Activated CD4-positive, alpha-beta T cell treated with anti-CD3 and anti-CD28 coated beads, Interleukin-2, Interleukin-6, amounts not matched to agents 100 ng/mL and 50 ng/mL, durations not matched to agents 16 hours and 8 hours (primary cell): Measurements from ENCODE around the gene GTF2F2.
A peak's percentile ranks its signal among the peaks of the same experiment; 100 is the strongest.

Experiments used
- DNase-seq: peaks from one replicate; pipeline ENCODE4 v3.0.0-alpha.2; 2020

The GTF2F2 gene

GRCh38 chr13:45132369-45133064 lies 12.2 kb downstream of the GTF2F2 start:
- no peak for DNase-seq

- DNase-seq, result no peak
These were observed 13.2 kb downstream of the GTF2F2 start for GRCh38 chr13:45133396-45134118.

- DNase-seq, result no peak
These were observed 16.6 kb downstream of the GTF2F2 start for GRCh38 chr13:45136741-45137504.

- DNase-seq, result no peak
These were observed 17.2 kb downstream of the GTF2F2 start for GRCh38 chr13:45137526-45137925.

GRCh38 chr13:45138282-45138681 lies 18.0 kb downstream of the GTF2F2 start:
- no peak for DNase-seq

GRCh38 chr13:45141369-45141768 lies 21.1 kb downstream of the GTF2F2 start:
- DNase-seq, result no peak

DNA sequence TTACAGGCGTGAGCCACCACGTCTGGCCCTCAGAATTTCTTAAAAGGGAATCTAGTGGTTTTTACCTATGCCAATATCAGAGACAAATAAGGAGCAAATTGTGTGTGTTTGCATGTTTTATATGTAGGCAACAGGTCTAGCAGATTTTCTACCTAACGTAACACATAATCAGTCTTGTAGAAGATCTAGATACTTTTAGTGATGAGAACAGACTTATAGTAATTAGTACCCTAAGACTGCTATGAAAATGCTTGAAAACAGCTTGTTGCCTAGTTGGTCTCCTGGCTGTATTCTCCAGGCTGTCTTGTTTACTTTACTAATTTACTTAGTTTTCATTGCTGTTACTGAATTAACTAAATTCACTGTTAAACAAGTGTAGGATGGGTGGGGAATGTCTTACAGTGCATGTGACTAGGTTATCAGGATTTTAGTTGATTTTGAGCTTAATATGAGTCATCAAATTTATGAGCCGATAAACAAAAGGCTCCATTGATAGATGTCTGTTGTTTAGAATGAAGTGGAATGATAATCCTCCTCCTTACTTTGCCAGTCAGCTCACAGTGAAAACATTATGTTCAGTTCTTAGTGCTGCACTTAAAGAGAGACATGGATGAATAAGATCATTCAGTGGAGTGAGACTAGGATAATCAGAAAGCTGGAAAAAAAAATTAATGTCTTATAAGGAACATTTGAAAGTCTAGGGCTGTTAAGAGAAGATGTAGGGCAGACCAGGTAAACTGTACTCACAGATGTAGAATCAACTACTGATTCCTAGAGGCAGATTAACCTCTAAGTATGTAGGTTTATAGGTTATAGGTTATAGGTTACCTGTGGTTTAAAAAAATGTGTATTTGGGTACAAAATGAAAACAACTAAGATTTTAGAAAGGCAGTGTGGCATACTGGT lies 22.4 kb downstream of the GTF2F2 start:
- DNase-seq, result no peak

GRCh38 chr13:45143346-45143751 lies 23.0 kb downstream of the GTF2F2 start:
- DNase-seq, result no peak

- DNase-seq, result no peak
These were observed 29.7 kb downstream of the GTF2F2 start for GRCh38 chr13:45149964-45150363.

GRCh38 chr13:45156565-45157361 lies 36.5 kb downstream of the GTF2F2 start:
- no peak for DNase-seq

DNA sequence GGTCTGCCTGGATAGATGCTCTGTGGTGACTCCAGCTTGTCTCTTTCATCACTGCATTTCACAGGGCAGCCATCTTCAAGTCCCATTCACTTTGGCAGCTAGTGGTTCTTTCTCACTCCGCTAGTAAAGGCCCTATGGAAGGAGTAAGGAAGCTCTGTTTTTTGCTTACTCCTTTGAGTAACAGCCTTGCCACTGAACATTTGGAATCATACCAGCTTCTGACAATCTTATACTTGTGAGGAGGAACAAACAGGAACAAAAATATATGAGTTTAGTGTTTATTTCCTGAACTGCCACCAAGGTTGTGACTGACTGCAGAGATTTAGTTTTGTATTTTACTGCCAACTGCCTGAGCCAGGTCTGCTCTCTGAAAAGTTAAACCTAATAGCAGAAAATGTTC lies 41.9 kb downstream of the GTF2F2 start:
- DNase-seq, result no peak

DNA sequence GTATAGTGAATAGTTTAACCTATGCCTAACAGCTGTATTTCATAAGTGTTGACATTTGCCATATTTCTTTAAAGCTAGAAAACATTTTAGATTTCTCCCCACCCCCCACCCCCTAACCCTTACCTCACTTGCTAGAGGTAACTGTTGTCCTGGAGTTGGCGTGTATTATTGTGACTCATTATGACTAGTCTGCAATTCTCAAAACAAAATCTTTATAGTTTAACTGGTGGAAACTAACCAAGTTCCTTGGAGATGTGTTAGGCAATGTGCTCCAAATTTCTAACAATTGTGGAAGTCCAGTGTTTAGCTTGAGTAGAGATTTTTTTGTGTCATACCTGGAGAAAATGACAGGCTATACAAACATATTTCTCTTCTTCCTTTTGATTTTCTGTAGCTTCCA lies 42.5 kb downstream of the GTF2F2 start:
- no peak for DNase-seq

GRCh38 chr13:45166858-45167257 lies 46.5 kb downstream of the GTF2F2 start:
- DNase-seq, result no peak

- DNase-seq, result no peak
These were observed 47.6 kb downstream of the GTF2F2 start for GRCh38 chr13:45167611-45168554.

- DNase-seq, result no peak
These were observed 48.2 kb downstream of the GTF2F2 start for GRCh38 chr13:45168555-45168930.

GRCh38 chr13:45174478-45174877 lies 54.2 kb downstream of the GTF2F2 start:
- no peak for DNase-seq

GRCh38 chr13:45178349-45179162 lies 58.2 kb downstream of the GTF2F2 start:
- DNase-seq, result peak; percentile 32

GRCh38 chr13:45179428-45179827 lies 59.1 kb downstream of the GTF2F2 start:
- no peak for DNase-seq

- no peak for DNase-seq
These were observed 60.0 kb downstream of the GTF2F2 start for GRCh38 chr13:45180303-45180702.
